H9 (cell line): ENCODE results near the gene SFRP2. TPM values are rescaled to one million over a fixed set of nuclear protein-coding genes. Genes with fewer than 3 reads are reported as not detected.
A peak's percentile ranks its signal among the peaks of the same experiment; 100 is the strongest.

Experiments
- DNase-seq: peaks from one replicate; pipeline ENCODE4 v3.0.0-alpha.2; 2017
- H2AFZ ChIP-seq: one replicate; pipeline ENCODE4 v1.6.1; 2013; ENCODE audit warnings: mild to moderate bottlenecking, low read length, control low read depth, moderate library complexity
- H2AK5ac ChIP-seq: 2 replicates; pipeline ENCODE4 v1.6.1; 2013; ENCODE audit warnings: low read length, control low read depth, mixed read lengths; ENCODE audit not compliant: insufficient read length
- H2BK120ac ChIP-seq: one replicate; pipeline ENCODE4 v1.6.1; 2013; ENCODE audit warnings: low read depth, mild to moderate bottlenecking, low read length, control low read depth, inconsistent platforms; ENCODE audit not compliant: poor library complexity, severe bottlenecking
- H2BK12ac ChIP-seq: 2 replicates; pipeline ENCODE4 v1.6.1; 2013; ENCODE audit warnings: low read length, control low read depth, mixed read lengths, low read depth; ENCODE audit not compliant: insufficient read length
- H2BK15ac ChIP-seq: 2 replicates; pipeline ENCODE4 v1.6.1; 2013; ENCODE audit warnings: low read depth, low read length, control low read depth
- H2BK20ac ChIP-seq: one replicate; pipeline ENCODE4 v1.6.1; 2013; ENCODE audit warnings: low read depth, mild to moderate bottlenecking, low read length, control low read depth, inconsistent platforms; ENCODE audit not compliant: poor library complexity, severe bottlenecking
- H2BK5ac ChIP-seq: 2 replicates; pipeline ENCODE4 v1.6.1; 2013; ENCODE audit warnings: low read length, control low read depth, mixed read lengths; ENCODE audit not compliant: insufficient read length
- H3K14ac ChIP-seq: 2 replicates; pipeline ENCODE4 v1.6.1; 2013; ENCODE audit warnings: low read length, control low read depth; ENCODE audit not compliant: insufficient read depth
- H3K18ac ChIP-seq: 2 replicates; pipeline ENCODE4 v1.6.1; 2013; ENCODE audit warnings: low read depth, mild to moderate bottlenecking, mixed read lengths, low read length, control low read depth; ENCODE audit not compliant: insufficient read length
- H3K23ac ChIP-seq: 2 replicates; pipeline ENCODE4 v1.6.1; 2013; ENCODE audit warnings: low read length, control low read depth, mixed read lengths, low read depth; ENCODE audit not compliant: insufficient read length
- H3K23me2 ChIP-seq: 2 replicates; pipeline ENCODE4 v1.6.1; 2013; ENCODE audit warnings: low read depth, mild to moderate bottlenecking, mixed read lengths, low read length, control low read depth; ENCODE audit not compliant: insufficient read length, poor library complexity, severe bottlenecking
- H3K27ac ChIP-seq: 2 replicates; pipeline ENCODE4 v1.5.1; 2013; ENCODE audit warnings: low read length, control low read depth, mixed read lengths, low read depth; ENCODE audit not compliant: insufficient read length
- H3K27me3 ChIP-seq: 2 replicates; pipeline ENCODE4 v1.6.1; 2013; ENCODE audit warnings: low read length, control low read depth, inconsistent platforms; ENCODE audit not compliant: insufficient read depth
- H3K4ac ChIP-seq: 2 replicates; pipeline ENCODE4 v1.6.1; 2013; ENCODE audit warnings: low read depth, mild to moderate bottlenecking, control low read depth, inconsistent platforms, low read length, moderate library complexity
- H3K4me1 ChIP-seq: 2 replicates; pipeline ENCODE4 v1.6.1; 2013; ENCODE audit warnings: low read length, control low read depth, inconsistent platforms; ENCODE audit not compliant: insufficient read depth
- H3K4me2 ChIP-seq: 2 replicates; pipeline ENCODE4 v1.6.1; 2013; ENCODE audit warnings: low read length, control low read depth, mixed read lengths; ENCODE audit not compliant: insufficient read length, insufficient read depth
- H3K56ac ChIP-seq: 2 replicates; pipeline ENCODE4 v1.6.1; 2013; ENCODE audit warnings: low read depth, mild to moderate bottlenecking, mixed read lengths, low read length, control low read depth; ENCODE audit not compliant: insufficient read length
- H3K79me1 ChIP-seq: 2 replicates; pipeline ENCODE4 v1.6.1; 2013; ENCODE audit warnings: low read depth, mild to moderate bottlenecking, moderate library complexity, low read length, control low read depth, inconsistent platforms; ENCODE audit not compliant: insufficient read depth, poor library complexity, severe bottlenecking
- H3K79me2 ChIP-seq: 2 replicates; pipeline ENCODE4 v1.6.1; 2013; ENCODE audit warnings: low read length, control low read depth, inconsistent platforms; ENCODE audit not compliant: insufficient read depth
- H3K9ac ChIP-seq: 2 replicates; pipeline ENCODE4 v1.6.1; 2013; ENCODE audit warnings: low read length, control low read depth, mixed read lengths; ENCODE audit not compliant: insufficient read length; ENCODE audit errors: extremely low read depth
- H3K9me3 ChIP-seq: one replicate; pipeline ENCODE4 v1.6.1; 2013; ENCODE audit warnings: low read depth, low read length, inconsistent platforms; ENCODE audit not compliant: control insufficient read depth
- H3T11ph ChIP-seq: one replicate; pipeline ENCODE4 v1.6.1; 2013; ENCODE audit warnings: mild to moderate bottlenecking, low read length, control low read depth, inconsistent platforms
- H4K20me1 ChIP-seq: one replicate; pipeline ENCODE4 v1.6.1; 2013; ENCODE audit not compliant: control insufficient read depth, insufficient read length, insufficient read depth
- H4K5ac ChIP-seq: 2 replicates; pipeline ENCODE4 v1.6.1; 2013; ENCODE audit warnings: low read depth, mild to moderate bottlenecking, mixed read lengths, low read length, control low read depth; ENCODE audit not compliant: insufficient read length
- H4K8ac ChIP-seq: replicated peaks from 2 replicates; pipeline ENCODE4 v1.6.1; 2013; ENCODE audit warnings: low read length, control low read depth, mixed read lengths, low read depth; ENCODE audit not compliant: insufficient read length
- H4K91ac ChIP-seq: 2 replicates; pipeline ENCODE4 v1.6.1; 2013; ENCODE audit warnings: low read depth, mild to moderate bottlenecking, moderate library complexity, mixed read lengths, low read length, control low read depth; ENCODE audit not compliant: insufficient read length
- H3K27ac Mint-ChIP-seq, 3 experiments: 2 replicates in 2 of 3; 3 replicates in 1 of 3; pipeline ENCODE4 v1.8.0; 2020 to 2021; ENCODE audit warnings: mixed read lengths in 3 of 3, mild to moderate bottlenecking in 1 of 3, moderate library complexity in 1 of 3
- H3K27me3 Mint-ChIP-seq: 2 replicates; pipeline ENCODE4 v1.8.0; 2021; ENCODE audit warnings: low read depth, mild to moderate bottlenecking, moderate library complexity, mixed read lengths
- H3K36me3 Mint-ChIP-seq, 3 experiments: 2 replicates in 2 of 3; 3 replicates in 1 of 3; pipeline ENCODE4 v1.8.0; 2020 to 2021; ENCODE audit warnings: low read depth in 3 of 3, mixed read lengths in 3 of 3; ENCODE audit not compliant: insufficient read depth in 1 of 3
- H3K4me1 Mint-ChIP-seq, 2 experiments: 2 replicates each; pipeline ENCODE4 v1.8.0; 2020; ENCODE audit warnings: mixed read lengths in 2 of 2
- H3K4me3 Mint-ChIP-seq, 2 experiments: 2 replicates in 1 of 2; 3 replicates in 1 of 2; pipeline ENCODE4 v1.8.0; 2020 to 2021; ENCODE audit warnings: mild to moderate bottlenecking in 2 of 2, mixed read lengths in 2 of 2, moderate library complexity in 1 of 2
- H3K9me3 Mint-ChIP-seq, 2 experiments: 2 replicates in 1 of 2; 3 replicates in 1 of 2; pipeline ENCODE4 v1.8.0; 2020; ENCODE audit warnings: mild to moderate bottlenecking in 2 of 2, mixed read lengths in 2 of 2, moderate library complexity in 1 of 2
- CTCF ChIP-seq: fragments of 200-600 bp; sonication (generic); conservative IDR thresholded peaks from 3 replicates; pipeline ENCODE4 v1.8.0; 2021; ENCODE audit warnings: antibody characterized with exemption, mild to moderate bottlenecking
- WGBS: extraction: QIAGEN DNeasy Blood & Tissue Kit; methylation state at CpG from one replicate; pipeline ENCODE4 v1.1.7; 2013; ENCODE audit warnings: missing lambda C conversion rate, low lambda C conversion rate, mixed read lengths; ENCODE audit not compliant: insufficient read length; ENCODE audit errors: extremely low coverage; 5-methylcytosine and 5-hydroxymethylcytosine counted together
- total RNA-seq: library from RNA; stranded (reverse); gene quantifications from 2 replicates; pipeline ENCODE4 v1.2.1, GENCODE V29; 2021

Gene SFRP2
- total RNA-seq, 1 experiment from 2014 or later: 156 TPM

DNA sequence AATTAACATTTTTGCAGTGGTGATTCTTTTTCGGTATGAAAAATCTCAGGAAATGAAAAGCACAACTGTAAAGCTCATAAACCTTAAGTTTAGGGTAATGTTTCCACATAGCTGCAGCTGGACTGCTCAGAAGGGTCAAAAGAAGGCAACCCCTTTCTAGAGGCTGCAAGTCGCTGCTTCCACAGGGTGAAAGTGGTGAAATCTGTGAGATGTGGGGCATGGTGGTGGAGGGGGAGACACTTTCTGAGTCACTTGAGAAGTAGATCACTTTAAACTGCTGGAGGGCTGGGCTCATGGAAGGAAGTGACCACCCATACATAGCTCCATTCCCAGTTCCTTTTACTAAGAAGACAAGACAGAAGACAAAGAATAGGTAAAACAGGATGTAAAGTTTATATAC is 8.7 kb downstream of the SFRP2 start:
- no peak for DNase-seq
- no peak overlapping the region for H2BK20ac ChIP-seq
- peaks cover 2% of the 10 kb centered on the region for H4K20me1 ChIP-seq
- no peak overlapping the region for H2BK120ac ChIP-seq
- peaks cover 2% of the 10 kb centered on the region; the same call in 1 of the 2 replicates for H3K4me1 ChIP-seq
- H3K23me2 ChIP-seq: no peaks in the 10 kb centered on the region
- no peak overlapping the region for H3K14ac ChIP-seq
- Mint-ChIP-seq H3K4me3 (no peak overlapping the region), H3K4me1 (peaks cover 22 to 31% of the 10 kb centered on the region in 2 experiments), H3K36me3 (peaks cover 44 to 55% (median 46%) of the 10 kb centered on the region in 3 experiments), H3K27me3 (no peaks in the 10 kb centered on the region), H3K27ac (peak overlapping the region; percentile 19 to 70 (median 31); a peak in 2 of 7 replicates), H3K9me3 (peaks cover 5 to 7% of the 10 kb centered on the region in 2 experiments; a peak in 3 of 5 replicates)
- no peak overlapping the region for H2BK15ac ChIP-seq
- no peak overlapping the region for H3K4ac ChIP-seq
- no peak overlapping the region for H3K23ac ChIP-seq
- H2AK5ac ChIP-seq: no peak overlapping the region
- no peaks in the 10 kb centered on the region for H3K79me2 ChIP-seq
- no peak overlapping the region for H2BK5ac ChIP-seq
- H2BK12ac ChIP-seq: no peak overlapping the region
- H3K27me3 ChIP-seq: no peaks in the 10 kb centered on the region
- H3K18ac ChIP-seq: no peak overlapping the region
- no peak overlapping the region for H3K4me2 ChIP-seq
- WGBS: no CpG with 5 or more reads among the region's 2 CpGs
- no peak overlapping the region for H3T11ph ChIP-seq
- no peak for TF ChIP-seq CTCF
- H4K8ac ChIP-seq: no peak overlapping the region
- no peak overlapping the region for H2AFZ ChIP-seq
- H3K9me3 ChIP-seq: no peaks in the 10 kb centered on the region
- H3K27ac ChIP-seq: no peak overlapping the region
- H4K5ac ChIP-seq: no peak overlapping the region
- H4K91ac ChIP-seq: no peak overlapping the region
- no peak overlapping the region for H3K56ac ChIP-seq
- H3K79me1 ChIP-seq: no peaks in the 10 kb centered on the region
- H3K9ac ChIP-seq: no peak overlapping the region
